K562 (cell line): ENCODE results near the gene ZNF286A.
"Not testable (repeated sequence)": the region's sequence is repeated elsewhere in the genome, so short reads cannot be mapped to it uniquely, and the experiment has no call there.

Experiments used
- CHD4 ChIP-seq: fragments of 200-600 bp; sonication (generic); IDR thresholded peaks from 3 replicates; pipeline ENCODE4 v1.6.1; 2012; ENCODE audit warnings: low read depth, mild to moderate bottlenecking, mixed read lengths, low read length, inconsistent platforms; ENCODE audit not compliant: insufficient read depth, insufficient replicate concordance, poor library complexity, severe bottlenecking
- IRF1 ChIP-seq: sonication (generic); formaldehyde crosslinking; IDR thresholded peaks from 2 replicates; pipeline ENCODE4 v1.8.0; 2022; ENCODE audit warnings: missing genetic modification reagents, mild to moderate bottlenecking, borderline replicate concordance
- TEAD2 ChIP-seq: fragments of 450-650 bp; IDR thresholded peaks from 2 replicates; pipeline ENCODE4 v1.6.1; 2016; ENCODE audit warnings: missing genetic modification characterization, control low read depth, missing compliant biosample characterization
- YY1 ChIP-seq, 3 experiments: IDR thresholded peaks; 2 replicates each; pipeline ENCODE4 v1.6.1; 2011; ENCODE audit warnings: low read length in 2 of 3, mild to moderate bottlenecking in 2 of 3, moderate library complexity in 2 of 3, borderline replicate concordance in 1 of 3, control low read depth in 1 of 3, low read depth in 1 of 3; ENCODE audit not compliant: insufficient read depth in 3 of 3, insufficient replicate concordance in 2 of 3, control insufficient read depth in 1 of 3, insufficient read length in 1 of 3; ENCODE audit errors: extremely low read depth in 1 of 3
- ZNF174 ChIP-seq: fragments of 250-450 bp; sonication (Bioruptor Pico); IDR thresholded peaks from 2 replicates; pipeline ENCODE4 v1.4.0; 2020; ENCODE audit warnings: mild to moderate bottlenecking
- ZNF830 ChIP-seq: fragments of 250-450 bp; sonication (Bioruptor Pico); IDR thresholded peaks from 2 replicates; pipeline ENCODE4 v1.5.0; 2021; ENCODE audit warnings: mild to moderate bottlenecking
- TF ChIP-seq, protein P1 (sequence below), 3 experiments: IDR thresholded peaks in 2 of 3; conservative IDR thresholded peaks in 1 of 3; 2 replicates each; pipeline ENCODE4 v1.5.1; 2011 to 2012; ENCODE audit warnings: low read length in 3 of 3, mild to moderate bottlenecking in 3 of 3, control low read depth in 2 of 3, improper control_type of control experiment in 1 of 3, inconsistent platforms in 1 of 3, low read depth in 1 of 3, mixed read lengths in 1 of 3, moderate library complexity in 1 of 3; ENCODE audit not compliant: insufficient read depth in 2 of 3

GRCh38 chr17:15749403-15749802 is 49.9 kb downstream of the ZNF286A start:
- TF ChIP-seq, protein P1, sequence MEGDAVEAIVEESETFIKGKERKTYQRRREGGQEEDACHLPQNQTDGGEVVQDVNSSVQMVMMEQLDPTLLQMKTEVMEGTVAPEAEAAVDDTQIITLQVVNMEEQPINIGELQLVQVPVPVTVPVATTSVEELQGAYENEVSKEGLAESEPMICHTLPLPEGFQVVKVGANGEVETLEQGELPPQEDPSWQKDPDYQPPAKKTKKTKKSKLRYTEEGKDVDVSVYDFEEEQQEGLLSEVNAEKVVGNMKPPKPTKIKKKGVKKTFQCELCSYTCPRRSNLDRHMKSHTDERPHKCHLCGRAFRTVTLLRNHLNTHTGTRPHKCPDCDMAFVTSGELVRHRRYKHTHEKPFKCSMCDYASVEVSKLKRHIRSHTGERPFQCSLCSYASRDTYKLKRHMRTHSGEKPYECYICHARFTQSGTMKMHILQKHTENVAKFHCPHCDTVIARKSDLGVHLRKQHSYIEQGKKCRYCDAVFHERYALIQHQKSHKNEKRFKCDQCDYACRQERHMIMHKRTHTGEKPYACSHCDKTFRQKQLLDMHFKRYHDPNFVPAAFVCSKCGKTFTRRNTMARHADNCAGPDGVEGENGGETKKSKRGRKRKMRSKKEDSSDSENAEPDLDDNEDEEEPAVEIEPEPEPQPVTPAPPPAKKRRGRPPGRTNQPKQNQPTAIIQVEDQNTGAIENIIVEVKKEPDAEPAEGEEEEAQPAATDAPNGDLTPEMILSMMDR (IDR thresholded peaks at IDR 0.05 in 2 of 3, conservative IDR thresholded peaks at IDR 0.05 in 1 of 3; ENCODE audit: insufficient read depth in 2 of 3, low read depth in 1 of 3, low read length in 3 of 3): not testable (repeated sequence)
- not testable (repeated sequence) for TF ChIP-seq CHD4; ZNF830; ZNF174 (CRISPR knock-in tag); IRF1; TEAD2 (tag); YY1 (IDR thresholded peaks at IDR 0.05; ENCODE audit: borderline replicate concordance in 1 of 3, control insufficient read depth in 1 of 3, extremely low read depth in 1 of 3, insufficient read depth in 3 of 3, insufficient read length in 1 of 3, insufficient replicate concordance in 2 of 3, low read depth in 1 of 3, low read length in 2 of 3)
